WTC11 (cell line): ENCODE data around the gene PDE6H. TPM values are rescaled to one million over a fixed set of nuclear protein-coding genes. Genes with fewer than 3 reads are reported as not detected.

Experiments
- ATAC-seq: fragments of 200-7000 bp; cut with Tn5 transposase; 2 replicates; pipeline ENCODE4 v1.10.0; 2021; ENCODE audit warnings: mild to moderate bottlenecking, moderate library complexity
- CTCF ChIA-PET: fragments of 300-600 bp; sonication (Branson Sonifier 250); formaldehyde crosslinking; loops from one replicate; lab custom pipeline; 2021; ENCODE audit warnings: antibody characterized with exemption; lab: Charles Lee
- POLR2A ChIA-PET: fragments of 350-600 bp; sonication (Branson Sonifier 250); formaldehyde crosslinking; loops from one replicate; lab custom pipeline; 2021; ENCODE audit warnings: antibody characterized with exemption; lab: Charles Lee
- DNase-seq: peaks from one replicate; pipeline ENCODE4 v3.0.0; 2021; ENCODE audit warnings: low spot score
- H3K27ac Mint-ChIP-seq: 2 replicates; pipeline ENCODE4 v1.8.0; 2021; ENCODE audit warnings: mixed read lengths
- H3K27me3 Mint-ChIP-seq: 2 replicates; pipeline ENCODE4 v1.8.0; 2021; ENCODE audit warnings: low read depth, mild to moderate bottlenecking, moderate library complexity, mixed read lengths
- H3K36me3 Mint-ChIP-seq: 2 replicates; pipeline ENCODE4 v1.8.0; 2021; ENCODE audit warnings: mixed read lengths
- H3K4me1 Mint-ChIP-seq: 2 replicates; pipeline ENCODE4 v1.8.0; 2022; ENCODE audit warnings: mixed read lengths
- H3K4me3 Mint-ChIP-seq: 2 replicates; pipeline ENCODE4 v1.8.0; 2021; ENCODE audit warnings: mild to moderate bottlenecking, moderate library complexity, mixed read lengths
- H3K9me3 Mint-ChIP-seq: 2 replicates; pipeline ENCODE4 v1.8.0; 2021; ENCODE audit warnings: mixed read lengths
- ATF1 ChIP-seq: sonication (generic); formaldehyde crosslinking; IDR thresholded peaks from 2 replicates; pipeline ENCODE4 v1.8.1; 2023; ENCODE audit warnings: mild to moderate bottlenecking, moderate library complexity, missing genetic modification reagents
- ATF2 ChIP-seq: sonication (generic); formaldehyde crosslinking; IDR thresholded peaks from 2 replicates; pipeline ENCODE4 v1.8.1; 2022; ENCODE audit warnings: low read depth, missing genetic modification reagents, borderline replicate concordance
- CTCF ChIP-seq: fragments of 200-600 bp; IDR thresholded peaks from 2 replicates; pipeline ENCODE4 v1.8.0; 2022; ENCODE audit warnings: antibody characterized with exemption
- ETV6 ChIP-seq: sonication (generic); formaldehyde crosslinking; IDR thresholded peaks from 2 replicates; pipeline ENCODE4 v1.8.1; 2022; ENCODE audit warnings: mild to moderate bottlenecking, missing genetic modification reagents
- FOXP4 ChIP-seq: sonication (generic); formaldehyde crosslinking; IDR thresholded peaks from 2 replicates; pipeline ENCODE4 v1.8.0; 2022; ENCODE audit warnings: mild to moderate bottlenecking, missing genetic modification reagents
- IRF1 ChIP-seq: sonication (generic); formaldehyde crosslinking; IDR thresholded peaks from 2 replicates; pipeline ENCODE4 v1.8.0; 2023; ENCODE audit warnings: missing genetic modification reagents
- KAT7 ChIP-seq: sonication (generic); formaldehyde crosslinking; IDR thresholded peaks from 2 replicates; pipeline ENCODE4 v1.8.1; 2023; ENCODE audit warnings: missing genetic modification reagents, mild to moderate bottlenecking, borderline replicate concordance
- PRDM15 ChIP-seq: sonication (generic); formaldehyde crosslinking; IDR thresholded peaks from 2 replicates; pipeline ENCODE4 v1.8.0; 2022; ENCODE audit warnings: missing genetic modification reagents
- PRRX2 ChIP-seq: fragments of 250-450 bp; sonication (Bioruptor Pico); IDR thresholded peaks from 2 replicates; pipeline ENCODE4 v1.8.0; 2021; ENCODE audit warnings: mild to moderate bottlenecking
- STAT6 ChIP-seq: sonication (generic); formaldehyde crosslinking; conservative IDR thresholded peaks from 2 replicates; pipeline ENCODE4 v1.8.1; 2023; ENCODE audit warnings: mild to moderate bottlenecking, low read depth, missing genetic modification reagents, moderate library complexity
- ZBTB21 ChIP-seq: sonication (generic); formaldehyde crosslinking; IDR thresholded peaks from 2 replicates; pipeline ENCODE4 v1.8.1; 2023; ENCODE audit warnings: mild to moderate bottlenecking, missing genetic modification reagents, borderline replicate concordance
- ZNF138 ChIP-seq: sonication (generic); formaldehyde crosslinking; conservative IDR thresholded peaks from 2 replicates; pipeline ENCODE4 v1.8.1; 2022; ENCODE audit warnings: mild to moderate bottlenecking, moderate library complexity, missing genetic modification reagents
- ZNF263 ChIP-seq: sonication (generic); formaldehyde crosslinking; IDR thresholded peaks from 2 replicates; pipeline ENCODE4 v1.8.1; 2022; ENCODE audit warnings: low read depth, mild to moderate bottlenecking, moderate library complexity, missing genetic modification reagents
- total RNA-seq: library from RNA; stranded (reverse); gene quantifications from 3 replicates; pipeline ENCODE4 v1.2.3, GENCODE V29; 2021

Gene PDE6H
- total RNA-seq, 1 experiment from 2014 or later: not detected

GRCh38 chr12:14970473-14970872 lies 2.4 kb upstream of the PDE6H start:
- no peak overlapping the region for H3K4me3 Mint-ChIP-seq
- ChIA-PET POLR2A (no interaction called here), CTCF (no interaction called here)
- no peak overlapping the region; the same call in 1 of the 2 replicates for H3K27ac Mint-ChIP-seq
- no peak for ATAC-seq
- TF ChIP-seq STAT6 (CRISPR knock-in tag): no peak
- no peak for TF ChIP-seq ZBTB21
- no peak for TF ChIP-seq ATF1 (CRISPR knock-in tag)
- no peak for TF ChIP-seq ZNF263 (CRISPR knock-in tag)
- DNase-seq: no peak
- no peaks in the 10 kb centered on the region for H3K36me3 Mint-ChIP-seq
- H3K27me3 Mint-ChIP-seq: no peaks in the 10 kb centered on the region
- no peaks in the 10 kb centered on the region for H3K9me3 Mint-ChIP-seq
- no peaks in the 10 kb centered on the region for H3K4me1 Mint-ChIP-seq

- H3K36me3 Mint-ChIP-seq: no peaks in the 10 kb centered on the region
- no peaks in the 10 kb centered on the region for H3K27me3 Mint-ChIP-seq
- ATAC-seq (no peak), DNase-seq (no peak)
- H3K27ac Mint-ChIP-seq: no peak overlapping the region
- H3K4me1 Mint-ChIP-seq: no peaks in the 10 kb centered on the region
- CTCF ChIA-PET: no interaction called here
- H3K4me3 Mint-ChIP-seq: no peak overlapping the region
- no peaks in the 10 kb centered on the region for H3K9me3 Mint-ChIP-seq
- POLR2A ChIA-PET: no interaction called here
- no peak for TF ChIP-seq FOXP4 (CRISPR knock-in tag)
- no peak for TF ChIP-seq ZNF138 (CRISPR knock-in tag)
- TF ChIP-seq PRDM15 (CRISPR knock-in tag): no peak
- TF ChIP-seq PRRX2 (CRISPR knock-in tag): no peak
- no peak for TF ChIP-seq KAT7
- TF ChIP-seq ATF2 (CRISPR knock-in tag): no peak
- no peak for TF ChIP-seq ETV6 (CRISPR knock-in tag)
- no peak for TF ChIP-seq CTCF
- TF ChIP-seq IRF1 (CRISPR knock-in tag): no peak
These were observed 1.8 kb downstream of the PDE6H start for GRCh38 chr12:14974633-14975032.
